Activated gamma-delta T cell treated with anti-CD3 and anti-CD28 coated beads, Interleukin-2, amount 50 U/mL, for 16 hours (primary cell): ENCODE results near the gene PABPC1L2B.
"Not testable (repeated sequence)": the region's sequence is repeated elsewhere in the genome, so short reads cannot be mapped to it uniquely, and the experiment has no call there.

ENCODE experiments used
- DNase-seq: peaks from one replicate; pipeline ENCODE4 v3.0.0-alpha.2; 2020; ENCODE audit warnings: low read depth

PABPC1L2B gene

GRCh38 chrX:73002733-73003132 lies at the start of gene PABPC1L2B:
PABPC1L2B (plus strand) TSS chrX:73002939; CDS start chrX:73003643, 704 bp downstream.
- DNase-seq, result not testable (repeated sequence)

DNA sequence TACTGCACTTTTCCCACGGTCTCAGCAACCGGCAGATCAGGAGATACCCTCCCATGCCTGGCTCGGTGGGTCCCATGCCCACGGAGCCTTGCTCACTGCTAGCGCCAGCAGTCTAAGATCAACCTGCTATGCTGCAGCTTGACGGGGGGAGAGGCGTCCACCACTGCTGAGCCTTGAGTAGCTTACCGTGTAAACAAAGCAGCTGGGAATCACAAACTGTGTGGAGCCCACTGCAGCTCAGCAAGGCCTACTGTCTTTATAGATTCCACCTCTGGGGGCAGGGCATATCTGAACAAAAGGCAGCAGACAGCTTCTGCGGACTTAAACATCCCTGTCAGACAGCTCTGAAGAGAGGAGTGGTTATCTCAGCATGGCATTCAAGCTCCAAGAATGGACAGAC lies 42.8 kb upstream of the PABPC1L2B start:
- DNase-seq, result not testable (repeated sequence)

DNA sequence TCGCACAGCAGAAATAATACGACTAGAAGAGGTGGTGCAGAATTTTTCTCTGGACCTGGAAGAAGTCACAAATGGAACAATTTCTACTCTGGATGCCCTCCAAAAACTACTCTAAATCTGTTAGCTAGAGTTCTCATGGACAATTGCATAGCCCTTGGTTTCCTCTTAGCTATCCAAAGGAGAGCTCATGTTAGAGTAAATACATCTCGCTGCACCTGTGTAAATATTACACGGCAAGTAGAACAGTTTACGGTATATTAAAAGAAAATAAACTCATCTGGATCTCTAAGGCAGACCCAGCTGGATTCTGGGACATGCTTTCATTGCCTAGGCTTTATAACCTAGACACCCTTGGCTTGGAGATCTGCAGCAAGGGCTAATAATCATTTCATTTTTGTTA lies 30.9 kb upstream of the PABPC1L2B start:
- DNase-seq, result not testable (repeated sequence)

GRCh38 chrX:72974885-72975284 lies 27.9 kb upstream of the PABPC1L2B start:
- not testable (repeated sequence) for DNase-seq

- DNase-seq, result not testable (repeated sequence)
These were observed 21.8 kb upstream of the PABPC1L2B start for GRCh38 chrX:72980894-72981469.

DNA sequence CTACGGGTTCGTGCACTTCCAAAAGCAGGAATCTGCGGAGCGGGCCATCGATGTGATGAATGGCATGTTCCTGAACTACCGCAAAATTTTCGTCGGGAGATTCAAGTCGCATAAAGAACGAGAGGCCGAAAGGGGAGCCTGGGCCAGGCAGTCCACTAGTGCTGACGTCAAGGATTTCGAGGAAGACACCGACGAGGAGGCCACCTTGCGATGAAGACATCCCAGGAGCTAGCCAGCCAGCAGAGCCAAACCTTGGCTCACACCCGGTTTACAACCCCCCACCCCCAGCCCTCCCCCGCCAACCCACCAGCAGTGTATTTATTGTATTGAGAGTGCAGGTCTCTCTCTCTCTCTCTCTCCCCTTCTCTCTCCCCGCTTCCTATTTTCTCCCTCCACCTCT lies 1.3 kb downstream of the PABPC1L2B start:
- not testable (repeated sequence) for DNase-seq

GRCh38 chrX:73021361-73022092 lies 18.8 kb downstream of the PABPC1L2B start:
- DNase-seq, result no peak

GRCh38 chrX:73022093-73022445 lies 19.3 kb downstream of the PABPC1L2B start:
- DNase-seq, result not testable (repeated sequence)

GRCh38 chrX:73028876-73029275 lies 26.1 kb downstream of the PABPC1L2B start:
- no peak for DNase-seq
